Lower leg skin (tissue), 4 donors: Measurements from ENCODE around the gene KLC4. TPM values are rescaled to one million over a fixed set of nuclear protein-coding genes. Genes with fewer than 3 reads are reported as not detected.

Source experiments
- DNase-seq, 2 donors: peaks; one replicate each; pipeline ENCODE4 v3.0.0-alpha.2; 2019; ENCODE audit warnings: low spot score in 2 of 2
- H3K4me3 ChIP-seq: fragments of 200-600 bp; sonication (generic); 2 replicates; pipeline ENCODE4 v1.5.1; 2017; ENCODE audit warnings: mild to moderate bottlenecking, low read depth; ENCODE audit not compliant: poor library complexity, severe bottlenecking
- POLR2A ChIP-seq, 2 donors: fragments of 450-650 bp; IDR thresholded peaks; one replicate each; pipeline ENCODE4 v1.6.1; 2016 to 2017; ENCODE audit warnings: antibody characterized with exemption in 2 of 2, mild to moderate bottlenecking in 1 of 2, moderate library complexity in 1 of 2
- WGBS, 2 donors: methylation state at CpG; one replicate each; pipeline ENCODE4 v1.1.5; 2018; 5-methylcytosine and 5-hydroxymethylcytosine counted together
- intact Hi-C: fragments of 100-400 bp; cut with DNase I; formaldehyde crosslinking; loops from one replicate; pipeline ENCODE4 v1.15.0; 2023; ENCODE audit warnings: low total_unique reads
- total RNA-seq, 4 donors: library from RNA; depleted of rRNA; stranded (reverse); fragments of >200 nt; gene quantifications; one replicate each; pipeline ENCODE4 v1.1.0, GENCODE V29; 2016
- TF ChIP-seq, protein P1 (sequence below), 3 donors: fragments of 450-650 bp; IDR thresholded peaks; one replicate each; pipeline ENCODE4 v1.5.1; 2016; ENCODE audit warnings: antibody characterized with exemption in 3 of 3, mild to moderate bottlenecking in 3 of 3, moderate library complexity in 2 of 3

Gene KLC4
- total RNA-seq, 4 donors from 2014 or later: 18.0 to 25.7 (median 21.3) TPM

DNA sequence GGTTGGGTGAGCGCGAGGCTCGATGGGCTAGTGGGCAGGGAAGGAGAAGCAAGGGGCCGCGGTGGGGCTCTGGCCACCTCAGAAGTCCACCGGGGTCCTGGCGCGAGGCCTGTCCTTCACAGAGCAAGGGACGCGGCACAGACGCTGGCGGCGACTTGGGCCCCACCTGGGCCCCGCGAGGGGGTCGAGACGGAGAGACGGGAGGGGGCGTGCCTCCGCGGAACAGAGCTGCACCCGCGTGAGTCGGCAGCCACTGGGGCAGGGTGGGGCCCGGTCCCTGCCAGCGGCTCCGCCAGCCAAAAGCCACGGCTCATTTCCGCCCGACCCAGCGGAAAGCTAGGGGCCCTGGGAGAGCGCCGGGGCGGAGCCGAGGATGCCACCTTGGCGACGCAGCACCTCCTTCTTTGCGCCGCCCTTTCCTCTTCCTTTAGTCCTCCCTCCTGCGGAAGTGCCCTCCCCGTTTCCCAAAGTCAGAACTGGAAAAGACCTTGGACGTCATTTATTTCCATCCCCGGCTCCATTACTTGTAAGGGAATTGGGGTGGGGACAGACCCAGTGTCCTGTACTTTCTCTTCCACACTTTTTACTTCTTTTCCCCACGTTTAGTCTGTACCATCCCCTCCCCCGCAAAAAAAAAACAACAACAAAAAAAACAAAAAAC lies 5.8 kb upstream of the KLC4 start, which contains the start of gene CUL7:
CUL7 (minus strand) TSS at position 307 of the 661 bp plus-strand sequence. CDS start 1,063 bp downstream, outside the sequence.
- intact Hi-C loops: no loop called here
- TF ChIP-seq POLR2A (IDR thresholded peaks at IDR 0.05): peak in 1 of 2 donors; percentile 18
- TF ChIP-seq, protein P1, sequence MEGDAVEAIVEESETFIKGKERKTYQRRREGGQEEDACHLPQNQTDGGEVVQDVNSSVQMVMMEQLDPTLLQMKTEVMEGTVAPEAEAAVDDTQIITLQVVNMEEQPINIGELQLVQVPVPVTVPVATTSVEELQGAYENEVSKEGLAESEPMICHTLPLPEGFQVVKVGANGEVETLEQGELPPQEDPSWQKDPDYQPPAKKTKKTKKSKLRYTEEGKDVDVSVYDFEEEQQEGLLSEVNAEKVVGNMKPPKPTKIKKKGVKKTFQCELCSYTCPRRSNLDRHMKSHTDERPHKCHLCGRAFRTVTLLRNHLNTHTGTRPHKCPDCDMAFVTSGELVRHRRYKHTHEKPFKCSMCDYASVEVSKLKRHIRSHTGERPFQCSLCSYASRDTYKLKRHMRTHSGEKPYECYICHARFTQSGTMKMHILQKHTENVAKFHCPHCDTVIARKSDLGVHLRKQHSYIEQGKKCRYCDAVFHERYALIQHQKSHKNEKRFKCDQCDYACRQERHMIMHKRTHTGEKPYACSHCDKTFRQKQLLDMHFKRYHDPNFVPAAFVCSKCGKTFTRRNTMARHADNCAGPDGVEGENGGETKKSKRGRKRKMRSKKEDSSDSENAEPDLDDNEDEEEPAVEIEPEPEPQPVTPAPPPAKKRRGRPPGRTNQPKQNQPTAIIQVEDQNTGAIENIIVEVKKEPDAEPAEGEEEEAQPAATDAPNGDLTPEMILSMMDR (IDR thresholded peaks at IDR 0.05): no peak

DNA sequence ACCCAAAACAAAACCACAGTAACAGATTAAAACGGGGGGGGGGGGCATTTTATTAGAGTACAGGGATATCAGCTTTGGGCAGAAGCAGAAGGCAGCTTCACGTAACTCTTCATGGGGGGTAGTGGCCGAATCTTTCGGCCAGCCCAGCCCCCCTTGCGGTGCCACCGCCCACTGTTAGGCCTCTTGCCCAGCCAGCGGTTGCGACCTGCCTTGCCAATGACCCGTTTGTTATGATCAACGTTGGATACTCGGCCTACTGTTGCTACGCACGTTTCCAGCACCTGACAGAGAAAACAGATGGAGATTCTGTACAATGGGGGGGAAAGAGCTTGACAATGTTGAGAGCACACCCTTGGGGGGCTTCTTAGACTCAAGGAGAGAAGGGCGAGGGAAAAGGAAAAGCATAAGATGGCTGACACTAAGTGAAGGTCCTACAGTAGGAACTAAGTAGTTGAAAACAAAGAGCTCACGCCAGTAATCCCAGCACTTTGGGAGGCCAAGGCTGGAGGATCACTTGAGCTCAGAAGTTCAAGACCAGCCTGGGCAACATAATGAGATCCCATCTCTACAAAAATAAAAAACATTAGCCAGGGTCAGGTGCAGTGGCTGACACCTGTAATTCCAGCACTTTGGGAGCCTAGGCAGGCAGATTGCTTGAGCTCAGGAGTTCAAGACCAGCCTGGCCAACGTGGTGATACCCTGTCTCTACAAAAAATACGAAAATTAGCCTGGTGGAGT lies 5.1 kb upstream of the KLC4 start:
- intact Hi-C loops: no loop called here
- TF ChIP-seq, protein P1 (IDR thresholded peaks at IDR 0.05): no peak
- TF ChIP-seq POLR2A (IDR thresholded peaks at IDR 0.05): no peak
- WGBS, 2 donors: 66 to 72% methylated on average over 17 of the region's 17 CpGs
- no peak for DNase-seq
- H3K4me3 ChIP-seq: no peak overlapping the region

More for the DNA sequence above, 5.8 kb upstream of the KLC4 start, which contains the start of gene CUL7:
- 1% methylated on average over 34 to 39 of the region's 45 CpGs for WGBS, 2 donors
- H3K4me3 ChIP-seq: peak within 1 kb of the TSS; percentile 60
- DNase-seq: peak; percentile 93 to 98

- DNase-seq: no peak
- no peak overlapping the region for H3K4me3 ChIP-seq
- intact Hi-C loops: no loop called here
- WGBS, 2 donors: 78 to 83% methylated on average over 8 of the region's 8 CpGs
- no peak for TF ChIP-seq POLR2A (IDR thresholded peaks at IDR 0.05)
- TF ChIP-seq, protein P1 (IDR thresholded peaks at IDR 0.05): no peak
Observed at GRCh38 chr6:43055966-43056365, 3.5 kb upstream of the KLC4 start.

GRCh38 chr6:43058531-43058930 lies 900 bp upstream of the KLC4 start:
- intact Hi-C loops: no loop called here
- WGBS, 2 donors: 63 to 76% methylated on average over 1 of the region's 1 CpG
- H3K4me3 ChIP-seq: peak overlapping the region; percentile 94
- DNase-seq: no peak
- TF ChIP-seq, protein P1 (IDR thresholded peaks at IDR 0.05): no peak
- TF ChIP-seq POLR2A (IDR thresholded peaks at IDR 0.05): no peak

- 9 to 10% methylated on average over 13 to 15 of the region's 15 CpGs for WGBS, 2 donors
- H3K4me3 ChIP-seq: peak overlapping the region; percentile 58
- no peak for DNase-seq
- intact Hi-C loops: no loop called here
- no peak for TF ChIP-seq POLR2A (IDR thresholded peaks at IDR 0.05)
- TF ChIP-seq, protein P1 (IDR thresholded peaks at IDR 0.05): no peak
Observed at GRCh38 chr6:43060034-43060754, 763 bp downstream of the KLC4 start.
